SH-SY5Y (cell line): Measurements from ENCODE around the gene CFAP251.

ENCODE experiments used
- GATA2 ChIP-seq: IDR thresholded peaks from 2 replicates; pipeline ENCODE4 v1.6.1; 2011; ENCODE audit warnings: mild to moderate bottlenecking, low read depth, low read length
- GATA3 ChIP-seq: IDR thresholded peaks from 2 replicates; pipeline ENCODE4 v1.6.1; 2011; ENCODE audit warnings: low read depth, mild to moderate bottlenecking, low read length, moderate library complexity

DNA sequence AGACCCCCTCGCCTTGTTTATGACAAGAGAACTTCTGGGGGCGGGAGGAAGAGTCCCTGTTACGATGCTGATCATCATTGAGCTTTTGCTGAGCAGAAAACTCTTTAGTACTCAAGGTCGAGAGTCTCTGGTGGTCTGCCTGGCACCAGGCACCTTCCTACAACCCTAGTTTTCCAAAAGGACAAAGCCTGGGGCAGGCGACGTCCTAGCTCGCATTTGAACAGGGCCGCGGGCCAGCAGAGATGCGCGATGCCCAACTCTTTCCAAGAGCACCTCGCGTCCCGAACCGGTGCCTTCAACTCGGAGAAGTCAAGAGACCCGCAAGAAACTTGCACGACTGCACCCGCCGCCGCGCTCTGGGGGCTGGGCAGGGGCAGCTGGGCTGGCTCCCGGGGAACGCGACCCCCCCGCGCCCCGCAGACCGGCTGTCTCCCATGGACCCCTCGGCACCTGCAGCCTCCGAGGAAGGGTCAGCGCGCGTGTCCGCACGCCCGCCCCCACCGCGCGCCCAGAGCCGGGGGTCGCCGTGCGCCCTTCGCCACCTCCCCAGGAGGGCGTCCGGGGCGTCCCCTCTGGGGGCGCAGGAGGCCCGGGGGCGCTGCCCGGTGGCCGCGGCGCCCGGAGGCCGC lies 102.9 kb downstream of the CFAP251 start:
- TF ChIP-seq GATA3 (no peak), GATA2 (no peak)
